ENCODE data around the gene URM1. TPM values are rescaled to one million over a fixed set of nuclear protein-coding genes. Genes with fewer than 3 reads are reported as not detected.
A peak's percentile ranks its signal among the peaks of the same experiment; 100 is the strongest.

Gene URM1
- polyA plus RNA-seq, 2 of the 4 experiments (the other 2 are of a cell fraction) = 43.6 to 50.6 TPM

GRCh38 chr9:128370367-128370751 is 815 bp upstream of the URM1 start:
- Histone ChIP-seq H3K9me3 (no peaks in the 10 kb centered on the region), H3K27ac (peak overlapping the region; percentile 89 to 90), H3K4me1 (peaks cover 19% of the 10 kb centered on the region; the same call in 2 of the 3 replicates), H3K4me3 (peak overlapping the region; percentile 83), H3K4me2 (peak overlapping the region; percentile 77)
- POLR2A ChIA-PET = interaction anchor here (1.5 to 2.3 kb wide), 5 partner anchors 9 to 94 kb away, joined by 4 to 34 read pairs (median 6); partner anchors contain the start of genes CERCAM, GOLGA2, SLC27A4 and SWI5
- CTCF ChIA-PET = interaction anchor here (1.0 to 5.0 kb wide), 7 partner anchors 8 to 75 kb away, joined by 3 to 39 read pairs (median 11); partner anchors contain the start of gene CERCAM
- DNase-seq (ENCODE audit: low read depth in 1 of 2, low spot score in 1 of 2) = no peak
- FAIRE-seq = no peak
- ATAC-seq = peak; percentile 7 to 21; a peak in 3 of 6 replicates
- no peak for TF ChIP-seq NR3C1 (IDR thresholded peaks at IDR 0.05)
- TF ChIP-seq PBX3 (IDR thresholded peaks at IDR 0.05) = no peak
- TF ChIP-seq TP53 (CRISPR knock-in tag; IDR thresholded peaks at IDR 0.05) = no peak
- TF ChIP-seq RCOR1 (IDR thresholded peaks at IDR 0.05; ENCODE audit: low read depth, low read length) = no peak

- Histone ChIP-seq H3K4me2 (peak overlapping the region; percentile 96), H3K27ac (peak overlapping the region; percentile 89 to 90), H3K4me3 (peak overlapping the region; percentile 83), H3K9me3 (no peaks in the 10 kb centered on the region), H3K4me1 (peaks cover 19% of the 10 kb centered on the region; the same call in 2 of the 3 replicates)
- FAIRE-seq (no peak), ATAC-seq (no peak), DNase-seq (ENCODE audit: low read depth in 1 of 2, low spot score in 1 of 2) (no peak)
- ChIA-PET CTCF (interaction anchor here (0.6 to 5.0 kb wide), 10 partner anchors 10 to 76 kb away, joined by 3 to 39 read pairs (median 5); partner anchors contain the start of gene CERCAM), POLR2A (interaction anchor here (0.6 to 2.3 kb wide), 10 partner anchors 10 to 200 kb away, joined by 3 to 34 read pairs (median 5); partner anchors contain the start of genes CERCAM, GOLGA2, SLC27A4 and SWI5)
- WGBS (ENCODE audit: missing lambda C conversion rate) = 0% methylated on average over 10 of the region's 10 CpGs
- TF ChIP-seq NPAS2 (CRISPR knock-in tag; IDR thresholded peaks at IDR 0.05; ENCODE audit: borderline replicate concordance) (no peak), ZFP36 (IDR thresholded peaks at IDR 0.05; ENCODE audit: borderline replicate concordance, partially characterized antibody) (no peak), BHLHE40 (IDR thresholded peaks at IDR 0.05; ENCODE audit: low read depth, low read length) (no peak), BCL3 (IDR thresholded peaks at IDR 0.05) (no peak), KDM5A (IDR thresholded peaks at IDR 0.05) (peak; percentile 52; the same call in 1 of the 2 replicates), HDAC2 (IDR thresholded peaks at IDR 0.05) (no peak)
Observed at GRCh38 chr9:128371630-128372117, 500 bp downstream of the URM1 start.

- FAIRE-seq (no peak), ATAC-seq (no peak), DNase-seq (ENCODE audit: low read depth in 1 of 2, low spot score in 1 of 2) (no peak)
- H3K27ac ChIP-seq = peak overlapping the region; percentile 89 to 90; a peak in 5 of 6 replicates
- CTCF ChIA-PET = interaction anchor here (0.6 to 5.0 kb wide), 5 partner anchors 10 to 76 kb away, joined by 3 to 39 read pairs (median 11); partner anchors contain the start of gene CERCAM
- H3K4me3 ChIP-seq = peak overlapping the region; percentile 83
- POLR2A ChIA-PET = interaction anchor here (1.6 to 2.3 kb wide), 3 partner anchors 10 to 32 kb away, joined by 4 to 34 read pairs (median 5); partner anchors contain the start of gene SLC27A4
- TF ChIP-seq ZSCAN20 (CRISPR knock-in tag; IDR thresholded peaks at IDR 0.05) (no peak), RFX5 (IDR thresholded peaks at IDR 0.05) (no peak), TFCP2L1 (CRISPR knock-in tag; IDR thresholded peaks at IDR 0.05) (no peak), HDAC2 (IDR thresholded peaks at IDR 0.05) (no peak), SREBF2 (IDR thresholded peaks at IDR 0.05) (no peak), SMC3 (IDR thresholded peaks at IDR 0.05) (no peak), EHMT2 (IDR thresholded peaks at IDR 0.05; ENCODE audit: low read depth) (no peak), NPAS2 (CRISPR knock-in tag; IDR thresholded peaks at IDR 0.05; ENCODE audit: borderline replicate concordance) (no peak), ATOH8 (CRISPR knock-in tag; IDR thresholded peaks at IDR 0.05; ENCODE audit: low read depth) (no peak), PBX3 (IDR thresholded peaks at IDR 0.05) (no peak), ZC3H11A (IDR thresholded peaks at IDR 0.05) (no peak), HMGXB4 (CRISPR knock-in tag; IDR thresholded peaks at IDR 0.05; ENCODE audit: borderline replicate concordance) (no peak), CEBPB (IDR thresholded peaks at IDR 0.05) (no peak), ELK1 (IDR thresholded peaks at IDR 0.05; ENCODE audit: low read depth, low read length) (no peak), PHF8 (IDR thresholded peaks at IDR 0.05; ENCODE audit: borderline replicate concordance, low read depth) (no peak), MYC (IDR thresholded peaks at IDR 0.05; ENCODE audit: borderline replicate concordance, low read length) (no peak), NFE2L2 (conservative IDR thresholded peaks at IDR 0.05; ENCODE audit: low read length) (no peak)
- 57% methylated on average over 4 of the region's 4 CpGs for WGBS (ENCODE audit: missing lambda C conversion rate)
- H3K9me3 ChIP-seq = no peaks in the 10 kb centered on the region
- H3K4me1 ChIP-seq = peaks cover 19% of the 10 kb centered on the region; the same call in 2 of the 3 replicates
- peak overlapping the region; percentile 96 for H3K4me2 ChIP-seq
Observed at GRCh38 chr9:128372188-128372641, 1.0 kb downstream of the URM1 start.

All from A549 (cell line).